K562 (cell line): ENCODE data around the gene FOXF2. TPM values are rescaled to one million over a fixed set of nuclear protein-coding genes. Genes with fewer than 3 reads are reported as not detected.

Source experiments
- AFF1 ChIP-seq, 2 experiments: fragments of 450-650 bp; IDR thresholded peaks; 2 replicates each; pipeline ENCODE4 v1.6.1; 2018; ENCODE audit warnings: mild to moderate bottlenecking in 2 of 2, low read depth in 1 of 2; ENCODE audit not compliant: partially characterized antibody in 2 of 2
- DLX4 ChIP-seq: fragments of 250-450 bp; sonication (Bioruptor Pico); IDR thresholded peaks from 2 replicates; pipeline ENCODE4 v1.6.1; 2021; ENCODE audit warnings: mild to moderate bottlenecking
- GTF2A2 ChIP-seq: IDR thresholded peaks from 2 replicates; pipeline ENCODE4 v1.6.1; 2016; ENCODE audit warnings: mild to moderate bottlenecking, missing genetic modification characterization, missing compliant biosample characterization
- GTF3C2 ChIP-seq: IDR thresholded peaks from 3 replicates; pipeline ENCODE4 v1.6.1; 2011; ENCODE audit warnings: borderline replicate concordance, mild to moderate bottlenecking, moderate library complexity; ENCODE audit not compliant: insufficient read length; ENCODE audit errors: extremely low read depth
- HMBOX1 ChIP-seq: sonication (generic); IDR thresholded peaks from 2 replicates; pipeline ENCODE4 v1.6.1; 2016
- KLF13 ChIP-seq: fragments of 450-650 bp; IDR thresholded peaks from 2 replicates; pipeline ENCODE4 v1.6.1; 2016; ENCODE audit warnings: missing genetic modification characterization, low read depth, mild to moderate bottlenecking, missing compliant biosample characterization, moderate library complexity, borderline replicate concordance
- PATZ1 ChIP-seq: fragments of 250-450 bp; sonication (Bioruptor Pico); IDR thresholded peaks from 2 replicates; pipeline ENCODE4 v1.5.0; 2020; ENCODE audit warnings: mild to moderate bottlenecking, borderline replicate concordance
- ZFP36 ChIP-seq: fragments of 150-350 bp; IDR thresholded peaks from 2 replicates; pipeline ENCODE4 v1.6.1; 2018; ENCODE audit warnings: low read length, low read depth; ENCODE audit not compliant: partially characterized antibody
- ZNF217 ChIP-seq: sonication (generic); formaldehyde crosslinking; IDR thresholded peaks from 2 replicates; pipeline ENCODE4 v1.8.0; 2022; ENCODE audit warnings: mild to moderate bottlenecking, missing genetic modification reagents
- ZNF24 ChIP-seq: fragments of 450-650 bp; IDR thresholded peaks from 2 replicates; pipeline ENCODE4 v1.6.1; 2016
- polyA plus RNA-seq, 8 experiments: library from polyadenylated mRNA; depleted of rRNA in 4 of 8; stranded (reverse) in 5 of 8; unstranded in 3 of 8; fragments of >200 nt; fragmentation: Nextera tagmentation in 2 of 8; fragmentation: Illumina TruSeq in 1 of 8; extraction: Ambion mirVana in 2 of 8; extraction: Trizol in 1 of 8; gene quantifications; 2 replicates each; pipeline versions ENCODE4 v1.2.1 to v1.2.3, GENCODE V29; 2011 to 2014; ENCODE audit warnings: inconsistent platforms in 1 of 8, missing spikeins in 1 of 8
- total RNA-seq, 7 experiments: library from RNA; depleted of rRNA in 6 of 7; stranded (reverse); fragments of >200 nt in 6 of 7; fragmentation: Illumina TruSeq in 2 of 7; extraction: Trizol in 2 of 7; gene quantifications; 2 replicates each; pipeline versions ENCODE4 v1.2.1 to v1.2.3, GENCODE V29; 2011 to 2021; ENCODE audit warnings: low replicate concordance in 1 of 7

FOXF2 gene
- total and polyA plus RNA-seq, 9 of the 15 experiments (the other 6 are each of a cell fraction or from before 2014, with no cell fraction given): not detected

GRCh38 chr6:1422290-1422689 lies 32.9 kb downstream of the FOXF2 start (continued):
- TF ChIP-seq AFF1 (IDR thresholded peaks at IDR 0.05; ENCODE audit: low read depth in 1 of 2, partially characterized antibody in 2 of 2) (no peak), ZNF24 (no peak), HMBOX1 (no peak), ZFP36 (no peak), PATZ1 (no peak), GTF2A2 (tag) (no peak), KLF13 (no peak), ZNF217 (CRISPR knock-in tag) (no peak), DLX4 (no peak), GTF3C2 (no peak)
